Ramos (cell line): ENCODE measurements around the gene GFAP.
"Not testable (repeated sequence)": the region's sequence is repeated elsewhere in the genome, so short reads cannot be mapped to it uniquely, and the experiment has no call there.

Experiments
- in situ Hi-C: fragments of 300-500 bp; cut with MboI; formaldehyde crosslinking; loops from one replicate; pipeline ENCODE4 v1.14.3; 2022; ENCODE audit warnings: low sequenced_read_pairs; ENCODE audit not compliant: unreplicated experiment

The GFAP gene

DNA sequence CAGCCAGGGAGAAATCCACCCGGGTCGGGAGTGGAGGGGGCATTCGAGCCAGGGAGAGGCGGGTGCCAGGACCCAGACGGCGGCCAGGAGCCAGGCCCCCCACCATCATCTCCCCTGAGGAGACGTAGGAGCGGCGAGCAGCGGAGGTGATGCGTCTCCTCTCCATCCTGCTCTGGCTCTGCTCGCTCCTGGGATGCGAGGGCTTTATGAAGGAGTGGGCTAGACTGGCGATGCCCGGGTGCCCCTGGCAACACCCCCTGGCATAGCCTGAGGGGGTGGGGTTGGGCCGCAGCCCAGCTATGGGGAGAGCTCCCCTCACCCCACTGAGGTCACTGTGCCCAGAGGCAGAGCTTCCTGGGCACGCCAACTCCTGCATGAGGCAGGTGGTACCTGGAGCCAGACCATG lies at the start of gene GFAP:
Gene GFAP (minus strand): TSS at position 180 of the 406 bp plus-strand sequence. CDS start 14 bp downstream, at position 166.
- in situ Hi-C loops = loop anchor here (5.0 kb wide), 1 partner anchor 112 kb away; no protein-coding TSS in a partner anchor

GRCh38 chr17:44961921-44962350 lies 46.6 kb upstream of the GFAP start:
- in situ Hi-C loops = no loop called here

DNA sequence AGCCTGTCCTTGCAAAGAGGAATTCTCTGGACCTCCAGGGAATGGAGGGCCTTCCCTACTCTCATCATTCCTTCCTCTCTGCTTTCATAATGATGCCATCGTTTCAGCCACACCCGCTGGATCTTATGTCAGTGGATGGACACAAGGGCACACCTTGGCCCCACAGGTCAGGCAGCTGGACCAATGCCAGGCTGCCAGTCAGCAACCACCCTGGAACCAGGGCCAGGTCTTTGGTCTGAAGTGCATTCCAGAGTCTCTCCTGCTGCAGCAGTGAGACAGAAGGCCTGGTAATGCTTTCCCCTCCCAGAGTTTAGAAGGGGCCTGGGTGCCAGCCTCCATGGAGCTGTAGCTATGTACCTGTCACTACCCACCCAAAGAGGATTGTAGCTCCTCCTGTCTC lies 45.4 kb upstream of the GFAP start:
- in situ Hi-C loops = no loop called here

DNA sequence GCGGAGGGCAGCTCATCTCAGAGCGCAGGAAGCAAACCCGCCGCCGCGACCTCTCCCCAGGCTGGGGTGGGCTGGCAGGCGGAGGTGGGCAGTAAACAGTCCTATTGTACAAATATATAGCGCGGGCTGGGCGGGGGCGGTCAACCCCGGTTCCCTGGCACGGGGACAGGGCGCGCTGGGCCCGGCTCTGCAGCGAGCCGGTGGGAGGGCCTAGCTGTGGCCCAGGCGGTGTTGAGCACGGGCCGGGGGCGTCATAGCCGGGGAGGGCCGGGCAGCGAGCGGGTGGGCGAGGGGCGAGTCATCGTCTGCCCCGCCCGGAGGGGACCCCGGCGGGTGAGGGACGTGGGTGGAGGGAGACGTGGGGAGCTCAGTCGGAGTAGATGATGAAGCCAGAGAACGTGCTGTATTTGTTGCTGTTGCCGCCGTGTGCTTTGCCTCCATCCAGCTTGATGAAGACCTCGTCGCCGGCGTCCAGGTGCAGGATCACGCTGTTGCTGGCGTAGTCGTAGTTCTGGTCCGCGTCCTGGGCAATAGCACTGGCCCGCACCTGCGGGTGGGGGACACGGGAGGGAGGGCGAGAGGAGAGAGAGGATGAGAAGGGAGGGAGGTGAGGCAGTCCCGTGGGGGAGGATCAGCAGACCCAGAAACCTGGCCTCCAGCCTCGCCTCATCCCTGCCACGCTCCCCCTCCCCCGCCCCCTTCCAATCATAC lies 44.7 kb upstream of the GFAP start:
- in situ Hi-C loops = no loop called here

GRCh38 chr17:44956998-44957981 lies 42.0 kb upstream of the GFAP start:
- in situ Hi-C loops = no loop called here

DNA sequence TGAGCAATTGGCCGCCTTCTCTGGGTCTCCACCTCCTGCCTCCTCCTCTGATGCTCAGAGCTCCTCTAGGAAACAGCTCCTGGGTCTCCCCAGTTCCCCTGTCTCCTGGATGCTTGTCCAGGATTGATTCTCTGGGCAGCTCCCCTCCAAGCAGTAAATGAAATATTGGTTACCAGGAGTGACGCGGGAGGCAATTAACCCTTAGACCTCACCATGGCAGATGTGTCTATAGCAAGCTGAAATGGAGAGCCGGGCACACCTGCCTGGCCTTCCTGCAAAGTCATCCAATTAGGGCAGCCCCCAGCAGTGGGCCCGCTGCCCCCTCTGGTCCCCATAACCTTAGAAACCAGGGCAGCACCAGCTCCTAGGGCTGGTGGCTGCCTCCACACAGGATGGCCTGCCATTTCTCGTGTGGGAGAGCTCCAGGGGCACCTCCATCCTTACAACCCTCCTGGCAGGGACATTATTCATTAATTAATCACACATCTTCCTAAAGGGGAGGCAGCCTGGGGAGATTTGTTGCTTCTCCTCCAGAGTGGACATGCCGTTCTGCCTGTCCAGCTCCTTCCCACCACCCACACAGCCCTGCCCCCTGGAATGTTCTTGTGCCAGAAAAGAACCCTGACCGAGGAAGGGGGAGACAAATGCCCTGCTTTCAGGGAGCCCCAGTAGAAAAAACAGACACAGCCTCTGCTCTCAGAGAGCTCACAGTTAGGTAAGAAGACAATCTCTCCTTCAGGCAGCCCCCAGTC lies 40.5 kb upstream of the GFAP start:
- in situ Hi-C loops = no loop called here

GRCh38 chr17:44952946-44953475 lies 37.7 kb upstream of the GFAP start:
- in situ Hi-C loops = no loop called here

DNA sequence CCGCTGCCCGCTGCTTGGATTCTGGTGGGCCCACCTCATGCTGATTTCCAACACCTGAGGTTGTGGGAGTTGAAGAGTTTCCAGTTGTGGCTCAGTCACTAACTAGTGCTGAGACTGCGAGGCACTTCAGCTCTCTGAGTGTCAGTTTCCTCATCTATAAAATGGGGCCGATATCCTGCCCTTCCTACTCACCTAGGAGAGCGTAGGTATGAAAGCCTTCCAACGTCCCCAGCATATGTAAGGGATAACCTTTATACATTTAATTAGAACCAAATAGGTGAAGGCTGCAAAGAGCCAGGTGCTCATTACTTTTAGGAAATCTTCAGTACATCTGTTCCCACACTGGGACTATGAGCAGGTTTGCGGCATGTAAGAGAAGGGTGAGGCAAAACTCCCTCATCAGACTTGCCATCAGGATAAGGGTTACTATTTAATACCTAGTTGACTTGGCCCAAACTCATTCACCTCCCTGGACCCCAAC lies 33.1 kb upstream of the GFAP start:
- in situ Hi-C loops = no loop called here

DNA sequence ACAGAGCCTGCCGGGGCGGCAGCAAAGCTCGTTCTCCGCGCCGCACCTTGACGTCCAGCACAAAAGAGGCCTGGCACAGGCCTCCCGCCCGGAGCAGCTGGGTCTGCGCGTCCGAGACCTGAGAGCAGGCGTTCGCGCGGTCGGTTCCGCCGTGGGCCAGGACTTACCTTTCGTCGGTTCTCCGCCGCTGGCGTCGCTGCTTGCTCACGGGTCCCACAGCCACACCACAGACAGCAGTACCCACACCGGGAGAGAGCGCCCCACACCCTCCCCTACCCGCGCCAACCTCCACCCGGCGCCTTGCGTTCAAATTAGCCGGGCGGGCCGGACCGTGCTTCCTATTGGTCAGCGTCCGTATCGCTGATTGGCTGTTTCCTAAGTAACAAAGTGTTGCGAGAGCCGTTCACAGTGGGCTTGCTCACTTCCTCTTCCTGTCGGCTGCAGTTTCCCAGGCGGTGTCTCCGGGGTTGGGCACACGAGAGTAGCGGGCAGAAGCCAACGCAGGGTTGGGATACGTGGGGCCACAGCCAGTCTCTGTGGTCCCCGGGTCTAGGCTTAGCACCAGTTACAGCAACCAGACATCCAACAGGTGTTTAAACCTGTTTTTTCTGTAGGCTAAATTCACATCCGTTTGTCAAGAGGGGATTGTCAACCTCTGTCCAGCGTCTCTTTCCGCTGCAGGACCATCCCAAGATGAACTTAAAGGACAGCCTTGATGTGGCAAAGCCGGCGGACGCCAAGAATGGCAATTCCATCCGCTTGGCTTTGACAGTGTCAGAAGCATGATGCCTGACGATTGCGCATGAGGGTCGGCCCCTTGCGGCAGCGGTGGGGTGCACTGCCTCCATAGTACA lies 32.4 kb upstream of the GFAP start, which contains the start of gene KIF18B:
Gene KIF18B (minus strand): TSS at position 313 of the 854 bp plus-strand sequence. CDS start 11,429 bp downstream, outside the sequence.
- in situ Hi-C loops = no loop called here

DNA sequence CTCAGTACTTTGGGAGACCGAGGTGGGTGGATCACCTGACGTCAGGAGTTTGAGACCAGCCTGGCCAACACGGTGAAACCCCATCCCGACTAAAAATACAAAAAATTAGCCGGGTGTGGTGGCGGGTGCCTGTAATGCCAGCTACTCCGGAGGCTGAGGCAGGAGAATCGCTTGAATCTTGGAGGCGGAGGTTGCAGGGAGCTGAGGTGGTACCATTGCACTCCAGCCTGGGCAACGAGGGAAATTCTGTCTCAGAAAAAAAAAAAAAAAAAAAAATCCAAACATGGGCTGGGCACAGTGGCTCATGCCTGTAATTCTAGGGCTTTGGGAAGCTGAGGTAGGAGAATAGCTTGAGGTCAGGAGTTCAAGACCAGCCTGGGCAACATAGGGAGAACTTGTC lies 30.4 kb upstream of the GFAP start:
- in situ Hi-C loops = not testable (repeated sequence)

DNA sequence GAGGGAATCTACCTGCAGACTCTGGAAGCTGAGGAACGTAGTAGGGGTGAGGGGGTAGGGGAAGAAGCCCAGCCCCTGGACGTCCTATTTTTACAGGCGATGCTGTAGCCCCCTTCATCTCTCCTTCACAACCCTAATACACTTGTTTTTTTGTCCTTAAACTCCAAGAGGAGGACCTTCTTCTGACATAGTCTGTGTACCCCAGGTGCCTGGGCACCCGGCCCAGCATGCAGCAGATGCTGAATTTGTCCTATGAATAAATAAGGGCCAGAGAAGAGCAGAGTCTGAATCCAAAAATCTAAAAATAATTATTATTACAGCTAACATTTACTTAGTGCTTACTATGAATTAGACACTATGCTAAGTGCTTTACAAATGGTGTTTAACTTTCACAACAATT lies 27.2 kb upstream of the GFAP start:
- in situ Hi-C loops = no loop called here

- in situ Hi-C loops = no loop called here
These were observed 26.5 kb upstream of the GFAP start for GRCh38 chr17:44941712-44942331.

DNA sequence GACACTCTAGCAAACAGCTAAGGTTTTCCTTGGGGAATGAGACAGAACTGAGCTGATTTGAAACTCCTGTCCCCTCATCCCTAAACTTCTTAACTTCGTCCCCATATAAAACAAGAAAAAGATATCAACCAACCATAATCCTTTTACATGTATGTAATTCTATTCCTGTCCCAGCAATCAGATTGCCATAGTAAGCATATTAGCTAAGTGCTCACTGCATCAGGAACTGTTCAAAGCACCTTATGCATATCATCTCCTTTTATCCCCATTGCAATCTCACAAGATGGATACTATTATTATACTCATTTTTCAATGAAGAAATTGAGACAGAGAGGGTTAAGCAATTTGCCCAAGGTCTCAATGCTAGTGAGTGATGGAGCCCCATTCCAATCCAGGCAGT lies 25.5 kb upstream of the GFAP start:
- in situ Hi-C loops = no loop called here

DNA sequence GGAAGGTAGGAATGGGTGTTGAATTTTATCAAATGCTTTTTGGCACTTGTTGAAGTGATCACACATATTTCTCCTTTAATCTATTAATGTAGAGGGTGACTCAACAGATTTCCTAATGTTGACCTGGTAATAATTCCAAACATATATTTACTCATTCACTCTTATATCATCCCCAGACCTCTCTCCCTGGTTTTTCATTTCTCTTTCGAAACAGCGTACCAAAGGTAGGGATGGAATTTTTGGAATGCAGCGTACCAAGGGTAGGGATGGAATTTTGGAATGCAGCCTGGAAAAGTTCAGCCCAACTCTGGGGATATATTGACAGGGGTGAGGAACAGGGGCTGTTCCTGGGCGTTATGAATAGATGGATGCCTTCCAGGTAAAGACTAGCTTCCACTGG lies 25.0 kb upstream of the GFAP start:
- in situ Hi-C loops = no loop called here

GRCh38 chr17:44935116-44935515 lies 19.8 kb upstream of the GFAP start:
- in situ Hi-C loops = no loop called here

DNA sequence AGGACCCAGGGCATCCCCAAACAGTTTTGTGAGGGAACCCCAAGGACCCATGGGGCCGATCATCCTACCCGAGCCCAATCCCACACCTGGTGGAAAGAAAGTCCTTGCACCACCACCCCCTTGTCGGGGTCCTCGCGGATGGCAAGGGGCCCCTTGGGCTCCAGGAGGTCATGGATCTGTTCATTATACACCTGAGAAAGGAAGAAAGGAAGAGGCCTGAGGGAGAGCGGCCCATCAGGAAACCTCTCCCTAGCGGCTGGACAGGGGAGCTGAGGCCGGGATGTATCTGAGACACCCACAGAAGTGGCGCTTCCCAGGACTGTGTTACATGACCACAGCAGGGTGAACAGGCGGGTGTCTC lies 19.4 kb upstream of the GFAP start:
- in situ Hi-C loops = no loop called here

- in situ Hi-C loops = no loop called here
These were observed 18.8 kb upstream of the GFAP start for GRCh38 chr17:44933824-44934744.

DNA sequence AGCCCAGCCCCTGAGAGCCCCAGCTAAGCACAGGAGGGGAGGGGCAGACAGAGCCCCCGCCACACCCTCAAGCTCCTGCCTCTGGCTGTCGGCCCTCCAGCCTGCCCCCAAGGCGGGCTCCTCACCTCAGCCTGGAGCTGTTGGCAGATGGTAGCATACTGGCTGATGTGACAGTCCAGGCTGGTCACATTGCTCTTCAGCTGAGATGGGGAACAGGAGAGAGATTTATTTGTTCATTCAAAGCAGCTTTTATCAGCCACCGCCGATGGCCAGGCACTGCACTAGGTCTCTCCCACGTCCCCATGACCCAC lies 17.4 kb upstream of the GFAP start:
- in situ Hi-C loops = no loop called here
